H9 (cell line): ENCODE results near the gene SPINT1. TPM values are rescaled to one million over a fixed set of nuclear protein-coding genes. Genes with fewer than 3 reads are reported as not detected.

Experiments used
- DNase-seq: peaks from one replicate; pipeline ENCODE4 v3.0.0-alpha.2; 2017
- H2AFZ ChIP-seq: one replicate; pipeline ENCODE4 v1.6.1; 2013; ENCODE audit warnings: mild to moderate bottlenecking, low read length, control low read depth, moderate library complexity
- H2AK5ac ChIP-seq: 2 replicates; pipeline ENCODE4 v1.6.1; 2013; ENCODE audit warnings: low read length, control low read depth, mixed read lengths; ENCODE audit not compliant: insufficient read length
- H2BK120ac ChIP-seq: one replicate; pipeline ENCODE4 v1.6.1; 2013; ENCODE audit warnings: low read depth, mild to moderate bottlenecking, low read length, control low read depth, inconsistent platforms; ENCODE audit not compliant: poor library complexity, severe bottlenecking
- H2BK12ac ChIP-seq: 2 replicates; pipeline ENCODE4 v1.6.1; 2013; ENCODE audit warnings: low read length, control low read depth, mixed read lengths, low read depth; ENCODE audit not compliant: insufficient read length
- H2BK15ac ChIP-seq: 2 replicates; pipeline ENCODE4 v1.6.1; 2013; ENCODE audit warnings: low read depth, low read length, control low read depth
- H2BK20ac ChIP-seq: one replicate; pipeline ENCODE4 v1.6.1; 2013; ENCODE audit warnings: low read depth, mild to moderate bottlenecking, low read length, control low read depth, inconsistent platforms; ENCODE audit not compliant: poor library complexity, severe bottlenecking
- H2BK5ac ChIP-seq: 2 replicates; pipeline ENCODE4 v1.6.1; 2013; ENCODE audit warnings: low read length, control low read depth, mixed read lengths; ENCODE audit not compliant: insufficient read length
- H3K14ac ChIP-seq: 2 replicates; pipeline ENCODE4 v1.6.1; 2013; ENCODE audit warnings: low read length, control low read depth; ENCODE audit not compliant: insufficient read depth
- H3K18ac ChIP-seq: 2 replicates; pipeline ENCODE4 v1.6.1; 2013; ENCODE audit warnings: low read depth, mild to moderate bottlenecking, mixed read lengths, low read length, control low read depth; ENCODE audit not compliant: insufficient read length
- H3K23ac ChIP-seq: 2 replicates; pipeline ENCODE4 v1.6.1; 2013; ENCODE audit warnings: low read length, control low read depth, mixed read lengths, low read depth; ENCODE audit not compliant: insufficient read length
- H3K23me2 ChIP-seq: 2 replicates; pipeline ENCODE4 v1.6.1; 2013; ENCODE audit warnings: low read depth, mild to moderate bottlenecking, mixed read lengths, low read length, control low read depth; ENCODE audit not compliant: insufficient read length, poor library complexity, severe bottlenecking
- H3K27ac ChIP-seq: 2 replicates; pipeline ENCODE4 v1.5.1; 2013; ENCODE audit warnings: low read length, control low read depth, mixed read lengths, low read depth; ENCODE audit not compliant: insufficient read length
- H3K27me3 ChIP-seq: 2 replicates; pipeline ENCODE4 v1.6.1; 2013; ENCODE audit warnings: low read length, control low read depth, inconsistent platforms; ENCODE audit not compliant: insufficient read depth
- H3K4ac ChIP-seq: 2 replicates; pipeline ENCODE4 v1.6.1; 2013; ENCODE audit warnings: low read depth, mild to moderate bottlenecking, control low read depth, inconsistent platforms, low read length, moderate library complexity
- H3K4me1 ChIP-seq: 2 replicates; pipeline ENCODE4 v1.6.1; 2013; ENCODE audit warnings: low read length, control low read depth, inconsistent platforms; ENCODE audit not compliant: insufficient read depth
- H3K4me2 ChIP-seq: 2 replicates; pipeline ENCODE4 v1.6.1; 2013; ENCODE audit warnings: low read length, control low read depth, mixed read lengths; ENCODE audit not compliant: insufficient read length, insufficient read depth
- H3K56ac ChIP-seq: 2 replicates; pipeline ENCODE4 v1.6.1; 2013; ENCODE audit warnings: low read depth, mild to moderate bottlenecking, mixed read lengths, low read length, control low read depth; ENCODE audit not compliant: insufficient read length
- H3K79me1 ChIP-seq: 2 replicates; pipeline ENCODE4 v1.6.1; 2013; ENCODE audit warnings: low read depth, mild to moderate bottlenecking, moderate library complexity, low read length, control low read depth, inconsistent platforms; ENCODE audit not compliant: insufficient read depth, poor library complexity, severe bottlenecking
- H3K79me2 ChIP-seq: 2 replicates; pipeline ENCODE4 v1.6.1; 2013; ENCODE audit warnings: low read length, control low read depth, inconsistent platforms; ENCODE audit not compliant: insufficient read depth
- H3K9ac ChIP-seq: 2 replicates; pipeline ENCODE4 v1.6.1; 2013; ENCODE audit warnings: low read length, control low read depth, mixed read lengths; ENCODE audit not compliant: insufficient read length; ENCODE audit errors: extremely low read depth
- H3K9me3 ChIP-seq: one replicate; pipeline ENCODE4 v1.6.1; 2013; ENCODE audit warnings: low read depth, low read length, inconsistent platforms; ENCODE audit not compliant: control insufficient read depth
- H3T11ph ChIP-seq: one replicate; pipeline ENCODE4 v1.6.1; 2013; ENCODE audit warnings: mild to moderate bottlenecking, low read length, control low read depth, inconsistent platforms
- H4K20me1 ChIP-seq: one replicate; pipeline ENCODE4 v1.6.1; 2013; ENCODE audit not compliant: control insufficient read depth, insufficient read length, insufficient read depth
- H4K5ac ChIP-seq: 2 replicates; pipeline ENCODE4 v1.6.1; 2013; ENCODE audit warnings: low read depth, mild to moderate bottlenecking, mixed read lengths, low read length, control low read depth; ENCODE audit not compliant: insufficient read length
- H4K8ac ChIP-seq: replicated peaks from 2 replicates; pipeline ENCODE4 v1.6.1; 2013; ENCODE audit warnings: low read length, control low read depth, mixed read lengths, low read depth; ENCODE audit not compliant: insufficient read length
- H4K91ac ChIP-seq: 2 replicates; pipeline ENCODE4 v1.6.1; 2013; ENCODE audit warnings: low read depth, mild to moderate bottlenecking, moderate library complexity, mixed read lengths, low read length, control low read depth; ENCODE audit not compliant: insufficient read length
- H3K27ac Mint-ChIP-seq, 3 experiments: 2 replicates in 2 of 3; 3 replicates in 1 of 3; pipeline ENCODE4 v1.8.0; 2020 to 2021; ENCODE audit warnings: mixed read lengths in 3 of 3, mild to moderate bottlenecking in 1 of 3, moderate library complexity in 1 of 3
- H3K27me3 Mint-ChIP-seq: 2 replicates; pipeline ENCODE4 v1.8.0; 2021; ENCODE audit warnings: low read depth, mild to moderate bottlenecking, moderate library complexity, mixed read lengths
- H3K36me3 Mint-ChIP-seq, 3 experiments: 2 replicates in 2 of 3; 3 replicates in 1 of 3; pipeline ENCODE4 v1.8.0; 2020 to 2021; ENCODE audit warnings: low read depth in 3 of 3, mixed read lengths in 3 of 3; ENCODE audit not compliant: insufficient read depth in 1 of 3
- H3K4me1 Mint-ChIP-seq, 2 experiments: 2 replicates each; pipeline ENCODE4 v1.8.0; 2020; ENCODE audit warnings: mixed read lengths in 2 of 2
- H3K4me3 Mint-ChIP-seq, 2 experiments: 2 replicates in 1 of 2; 3 replicates in 1 of 2; pipeline ENCODE4 v1.8.0; 2020 to 2021; ENCODE audit warnings: mild to moderate bottlenecking in 2 of 2, mixed read lengths in 2 of 2, moderate library complexity in 1 of 2
- H3K9me3 Mint-ChIP-seq, 2 experiments: 2 replicates in 1 of 2; 3 replicates in 1 of 2; pipeline ENCODE4 v1.8.0; 2020; ENCODE audit warnings: mild to moderate bottlenecking in 2 of 2, mixed read lengths in 2 of 2, moderate library complexity in 1 of 2
- CTCF ChIP-seq: fragments of 200-600 bp; sonication (generic); conservative IDR thresholded peaks from 3 replicates; pipeline ENCODE4 v1.8.0; 2021; ENCODE audit warnings: antibody characterized with exemption, mild to moderate bottlenecking
- WGBS: extraction: QIAGEN DNeasy Blood & Tissue Kit; methylation state at CpG from one replicate; pipeline ENCODE4 v1.1.7; 2013; ENCODE audit warnings: missing lambda C conversion rate, low lambda C conversion rate, mixed read lengths; ENCODE audit not compliant: insufficient read length; ENCODE audit errors: extremely low coverage; 5-methylcytosine and 5-hydroxymethylcytosine counted together
- long read RNA-seq: library from polyadenylated mRNA; unstranded; transcript quantifications from one replicate; pipeline ENCODE4 v2.0.0, GENCODE V29; 2020
- total RNA-seq: library from RNA; stranded (reverse); gene quantifications from 2 replicates; pipeline ENCODE4 v1.2.1, GENCODE V29; 2021

Gene SPINT1
- 129 and 130 TPM in 2 replicates for total RNA-seq
- long read RNA-seq, transcript SPINT1-202 (11 exons, 2,456 nt) = major isoform, 284 of 1,142 reads
- long read RNA-seq, transcript SPINT1-201 (11 exons, 3,056 nt) = minor isoform, 250 of 1,142 reads
- long read RNA-seq, partial matches to known transcripts = 279 of 1,142 reads
- long read RNA-seq, other reads (novel, unspliced or antisense) = 326 of 1,142 reads

GRCh38 chr15:40843885-40844695 is at the start of gene SPINT1:
TSS of gene SPINT1 (plus strand) at chr15:40844048. CDS start at chr15:40844555, 507 bp downstream.
- Mint-ChIP-seq H3K27me3 (peaks cover 4% of the 10 kb centered on the region), H3K27ac (peak within 1 kb of the TSS; percentile 40 to 95 (median 87); a peak in 6 of 7 replicates), H3K9me3 (no peaks in the 10 kb centered on the region), H3K36me3 (peaks cover 16 to 32% (median 24%) of the 10 kb centered on the region in 3 experiments), H3K4me1 (peaks cover 41% of the 10 kb centered on the region in 2 experiments), H3K4me3 (peak within 1 kb of the TSS; percentile 94)
- H2BK12ac ChIP-seq = no peak within 1 kb of the TSS
- no peak within 1 kb of the TSS for H2AFZ ChIP-seq
- H3K27me3 ChIP-seq = no peaks in the 10 kb centered on the region
- H3K79me1 ChIP-seq = peaks cover 5% of the 10 kb centered on the region
- H4K8ac ChIP-seq = no peak within 1 kb of the TSS
- no peaks in the 10 kb centered on the region for H4K20me1 ChIP-seq
- no peak within 1 kb of the TSS for H3K23ac ChIP-seq
- no peak within 1 kb of the TSS for H4K5ac ChIP-seq
- H3K4me1 ChIP-seq = peaks cover 17% of the 10 kb centered on the region
- peak within 1 kb of the TSS; percentile 52 for H3K18ac ChIP-seq
- H3K14ac ChIP-seq = peak within 1 kb of the TSS; percentile 76
- no peak within 1 kb of the TSS for H3K27ac ChIP-seq
- no peak; the same call in 2 of the 3 replicates for TF ChIP-seq CTCF
- peak within 1 kb of the TSS; percentile 95 for H3K4me2 ChIP-seq
- H2BK20ac ChIP-seq = no peak within 1 kb of the TSS
- no peak within 1 kb of the TSS for H2BK5ac ChIP-seq
- peaks cover 8% of the 10 kb centered on the region; the same call in 1 of the 2 replicates for H3K79me2 ChIP-seq
- H3K9me3 ChIP-seq = no peaks in the 10 kb centered on the region
- H3K9ac ChIP-seq = peak within 1 kb of the TSS; percentile 56
- no peak within 1 kb of the TSS for H3K56ac ChIP-seq
- H3T11ph ChIP-seq = no peak within 1 kb of the TSS
- H2BK120ac ChIP-seq = no peak within 1 kb of the TSS
- no peak within 1 kb of the TSS for H3K4ac ChIP-seq
- no CpG with 5 or more reads among the region's 89 CpGs for WGBS
- DNase-seq = peak; percentile 63
- H2AK5ac ChIP-seq = no peak within 1 kb of the TSS
- peaks cover 11% of the 10 kb centered on the region for H3K23me2 ChIP-seq
- H2BK15ac ChIP-seq = no peak within 1 kb of the TSS
- H4K91ac ChIP-seq = no peak within 1 kb of the TSS
